HL-60 (cell line): ENCODE data around the gene C4orf36.

ENCODE experiments used
- GABPA ChIP-seq: IDR thresholded peaks from 2 replicates; pipeline ENCODE4 v1.6.1; 2012; ENCODE audit warnings: low read depth
- POLR2AphosphoS5 ChIP-seq: IDR thresholded peaks from 2 replicates; pipeline ENCODE4 v1.6.1; 2012; ENCODE audit warnings: low read depth
- SPI1 ChIP-seq: IDR thresholded peaks from 2 replicates; pipeline ENCODE4 v1.6.1; 2012; ENCODE audit warnings: low read depth, mild to moderate bottlenecking, borderline replicate concordance
- TF ChIP-seq, protein P1 (sequence below): IDR thresholded peaks from one replicate; pipeline ENCODE4 v1.5.1; 2011; ENCODE audit warnings: low read length, control low read depth, inconsistent platforms; ENCODE audit not compliant: insufficient read depth
- TF ChIP-seq, protein P2 (sequence below): IDR thresholded peaks from 2 replicates; pipeline ENCODE4 v1.6.1; 2012; ENCODE audit warnings: low read depth; ENCODE audit not compliant: insufficient replicate concordance

DNA sequence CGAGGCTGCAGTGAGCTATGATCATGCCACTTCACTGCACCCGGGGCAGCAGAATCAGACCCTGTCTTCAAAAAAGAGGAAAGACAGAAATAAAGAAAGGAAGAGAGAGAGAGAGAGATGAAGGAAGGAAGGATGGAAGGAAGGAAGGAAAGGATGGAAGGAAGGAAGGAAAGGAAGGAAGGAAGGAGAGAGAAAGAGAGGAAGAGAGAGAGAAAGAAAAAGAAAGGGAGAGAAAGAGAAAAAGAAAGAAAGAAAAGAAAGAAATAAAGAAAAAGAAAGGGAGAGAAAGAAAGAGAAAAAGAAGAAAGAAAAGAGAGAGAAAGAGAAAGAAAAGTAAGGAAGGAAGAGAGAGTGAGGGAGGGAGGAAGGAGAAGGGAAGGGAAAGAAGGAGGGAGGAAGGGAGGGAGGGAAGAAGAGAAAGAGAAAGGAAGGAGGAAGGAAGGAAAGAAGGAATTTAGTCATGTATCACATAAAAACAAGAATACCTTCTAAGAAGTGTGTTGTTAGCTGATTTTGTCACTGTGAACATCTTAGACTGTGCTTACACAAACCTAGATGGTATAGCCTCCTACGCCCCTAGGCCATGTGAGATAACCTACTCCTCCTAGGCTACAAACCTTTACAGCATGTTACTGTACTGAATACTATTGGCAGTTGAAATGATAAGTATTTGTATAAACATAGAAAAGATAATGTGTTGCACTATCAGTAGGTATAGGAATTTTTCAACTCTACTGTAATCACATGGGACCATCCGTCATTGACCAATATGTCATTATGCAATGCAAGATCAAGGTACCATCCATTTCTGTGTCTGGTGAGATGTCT, 25.2 kb upstream of the C4orf36 start:
- TF ChIP-seq, protein P1, sequence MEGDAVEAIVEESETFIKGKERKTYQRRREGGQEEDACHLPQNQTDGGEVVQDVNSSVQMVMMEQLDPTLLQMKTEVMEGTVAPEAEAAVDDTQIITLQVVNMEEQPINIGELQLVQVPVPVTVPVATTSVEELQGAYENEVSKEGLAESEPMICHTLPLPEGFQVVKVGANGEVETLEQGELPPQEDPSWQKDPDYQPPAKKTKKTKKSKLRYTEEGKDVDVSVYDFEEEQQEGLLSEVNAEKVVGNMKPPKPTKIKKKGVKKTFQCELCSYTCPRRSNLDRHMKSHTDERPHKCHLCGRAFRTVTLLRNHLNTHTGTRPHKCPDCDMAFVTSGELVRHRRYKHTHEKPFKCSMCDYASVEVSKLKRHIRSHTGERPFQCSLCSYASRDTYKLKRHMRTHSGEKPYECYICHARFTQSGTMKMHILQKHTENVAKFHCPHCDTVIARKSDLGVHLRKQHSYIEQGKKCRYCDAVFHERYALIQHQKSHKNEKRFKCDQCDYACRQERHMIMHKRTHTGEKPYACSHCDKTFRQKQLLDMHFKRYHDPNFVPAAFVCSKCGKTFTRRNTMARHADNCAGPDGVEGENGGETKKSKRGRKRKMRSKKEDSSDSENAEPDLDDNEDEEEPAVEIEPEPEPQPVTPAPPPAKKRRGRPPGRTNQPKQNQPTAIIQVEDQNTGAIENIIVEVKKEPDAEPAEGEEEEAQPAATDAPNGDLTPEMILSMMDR = no peak
- TF ChIP-seq SPI1 (no peak), POLR2AphosphoS5 (no peak), GABPA (no peak)
- TF ChIP-seq, protein P2, sequence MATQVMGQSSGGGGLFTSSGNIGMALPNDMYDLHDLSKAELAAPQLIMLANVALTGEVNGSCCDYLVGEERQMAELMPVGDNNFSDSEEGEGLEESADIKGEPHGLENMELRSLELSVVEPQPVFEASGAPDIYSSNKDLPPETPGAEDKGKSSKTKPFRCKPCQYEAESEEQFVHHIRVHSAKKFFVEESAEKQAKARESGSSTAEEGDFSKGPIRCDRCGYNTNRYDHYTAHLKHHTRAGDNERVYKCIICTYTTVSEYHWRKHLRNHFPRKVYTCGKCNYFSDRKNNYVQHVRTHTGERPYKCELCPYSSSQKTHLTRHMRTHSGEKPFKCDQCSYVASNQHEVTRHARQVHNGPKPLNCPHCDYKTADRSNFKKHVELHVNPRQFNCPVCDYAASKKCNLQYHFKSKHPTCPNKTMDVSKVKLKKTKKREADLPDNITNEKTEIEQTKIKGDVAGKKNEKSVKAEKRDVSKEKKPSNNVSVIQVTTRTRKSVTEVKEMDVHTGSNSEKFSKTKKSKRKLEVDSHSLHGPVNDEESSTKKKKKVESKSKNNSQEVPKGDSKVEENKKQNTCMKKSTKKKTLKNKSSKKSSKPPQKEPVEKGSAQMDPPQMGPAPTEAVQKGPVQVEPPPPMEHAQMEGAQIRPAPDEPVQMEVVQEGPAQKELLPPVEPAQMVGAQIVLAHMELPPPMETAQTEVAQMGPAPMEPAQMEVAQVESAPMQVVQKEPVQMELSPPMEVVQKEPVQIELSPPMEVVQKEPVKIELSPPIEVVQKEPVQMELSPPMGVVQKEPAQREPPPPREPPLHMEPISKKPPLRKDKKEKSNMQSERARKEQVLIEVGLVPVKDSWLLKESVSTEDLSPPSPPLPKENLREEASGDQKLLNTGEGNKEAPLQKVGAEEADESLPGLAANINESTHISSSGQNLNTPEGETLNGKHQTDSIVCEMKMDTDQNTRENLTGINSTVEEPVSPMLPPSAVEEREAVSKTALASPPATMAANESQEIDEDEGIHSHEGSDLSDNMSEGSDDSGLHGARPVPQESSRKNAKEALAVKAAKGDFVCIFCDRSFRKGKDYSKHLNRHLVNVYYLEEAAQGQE = no peak
